Measurements from ENCODE around the gene PRKCZ. TPM values are rescaled to one million over a fixed set of nuclear protein-coding genes. Genes with fewer than 3 reads are reported as not detected.

Gene PRKCZ
- total RNA-seq, 1 experiment from 2014 or later: 36.0 TPM

- ChIA-PET CTCF (no interaction called here), POLR2A (ENCODE audit: unreplicated experiment) (no interaction called here)
- intact Hi-C loops (cut with micrococcal nuclease; ENCODE audit: unreplicated experiment): no loop called here
- H2AFZ ChIP-seq: no peak overlapping the region
- no peaks in the 10 kb centered on the region for H3K79me2 ChIP-seq (ENCODE audit: low read depth)
- no peaks in the 10 kb centered on the region for H3K36me3 ChIP-seq (ENCODE audit: low read depth)
- no peaks in the 10 kb centered on the region for H4K20me1 ChIP-seq (ENCODE audit: insufficient read depth)
- no peaks in the 10 kb centered on the region for H3K4me1 ChIP-seq (replicated peaks; ENCODE audit: insufficient read depth)
- H3K27me3 ChIP-seq (ENCODE audit: insufficient read depth, low read depth): no peaks in the 10 kb centered on the region
- BruUV-seq (replicated peaks): no TSS peak
- H3K4me2 ChIP-seq: no peak overlapping the region
- no peak overlapping the region for H3K4me3 ChIP-seq
- no peaks in the 10 kb centered on the region for H3F3A ChIP-seq (ENCODE audit: insufficient read depth, low read depth)
- no peak for DNase-seq
- TF ChIP-seq EZH2 (IDR thresholded peaks at IDR 0.05; ENCODE audit: low read depth) (no peak), CTCF (conservative IDR thresholded peaks at IDR 0.05) (no peak)
- no peaks in the 10 kb centered on the region for H3K9me3 ChIP-seq (ENCODE audit: insufficient read depth, low read depth)
- no peak overlapping the region for H3K27ac ChIP-seq
- H3K9me2 ChIP-seq (ENCODE audit: insufficient read depth): no peaks in the 10 kb centered on the region
Measured at GRCh38 chr1:2148691-2149090, 98.5 kb downstream of the PRKCZ start.

DNA sequence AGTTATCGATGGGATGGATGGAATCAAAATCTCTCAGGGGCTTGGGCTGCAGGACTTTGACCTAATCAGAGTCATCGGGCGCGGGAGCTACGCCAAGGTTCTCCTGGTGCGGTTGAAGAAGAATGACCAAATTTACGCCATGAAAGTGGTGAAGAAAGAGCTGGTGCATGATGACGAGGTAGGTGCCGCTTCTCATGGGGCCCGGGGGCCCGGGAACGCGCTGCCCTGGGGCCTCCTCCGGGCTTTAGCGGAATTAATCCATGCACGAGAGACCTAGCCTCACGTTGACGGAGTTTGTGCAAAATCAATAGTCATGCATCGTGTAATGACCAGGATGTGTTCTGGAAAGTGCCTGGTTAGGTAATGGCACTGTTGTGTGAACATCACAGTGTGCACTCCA is 100.6 kb downstream of the PRKCZ start:
- no peaks in the 10 kb centered on the region for H3K9me3 ChIP-seq (ENCODE audit: insufficient read depth, low read depth)
- CTCF ChIA-PET: no interaction called here
- H3K9me2 ChIP-seq (ENCODE audit: insufficient read depth): no peaks in the 10 kb centered on the region
- POLR2A ChIA-PET (ENCODE audit: unreplicated experiment): no interaction called here
- no peak overlapping the region for H3K27ac ChIP-seq
- no peaks in the 10 kb centered on the region for H3K79me2 ChIP-seq (ENCODE audit: low read depth)
- H3K4me2 ChIP-seq: no peak overlapping the region
- intact Hi-C loops (cut with micrococcal nuclease; ENCODE audit: unreplicated experiment): no loop called here
- DNase-seq: no peak
- no peaks in the 10 kb centered on the region for H3K27me3 ChIP-seq (ENCODE audit: insufficient read depth, low read depth)
- TF ChIP-seq CTCF (conservative IDR thresholded peaks at IDR 0.05) (no peak), EZH2 (IDR thresholded peaks at IDR 0.05; ENCODE audit: low read depth) (no peak)
- no peak overlapping the region for H3K4me3 ChIP-seq
- no peak overlapping the region for H2AFZ ChIP-seq
- no TSS peak for BruUV-seq (replicated peaks)
- no peaks in the 10 kb centered on the region for H4K20me1 ChIP-seq (ENCODE audit: insufficient read depth)
- no peaks in the 10 kb centered on the region for H3K4me1 ChIP-seq (replicated peaks; ENCODE audit: insufficient read depth)
- H3F3A ChIP-seq (ENCODE audit: insufficient read depth, low read depth): no peaks in the 10 kb centered on the region
- H3K36me3 ChIP-seq (ENCODE audit: low read depth): no peaks in the 10 kb centered on the region

DNA sequence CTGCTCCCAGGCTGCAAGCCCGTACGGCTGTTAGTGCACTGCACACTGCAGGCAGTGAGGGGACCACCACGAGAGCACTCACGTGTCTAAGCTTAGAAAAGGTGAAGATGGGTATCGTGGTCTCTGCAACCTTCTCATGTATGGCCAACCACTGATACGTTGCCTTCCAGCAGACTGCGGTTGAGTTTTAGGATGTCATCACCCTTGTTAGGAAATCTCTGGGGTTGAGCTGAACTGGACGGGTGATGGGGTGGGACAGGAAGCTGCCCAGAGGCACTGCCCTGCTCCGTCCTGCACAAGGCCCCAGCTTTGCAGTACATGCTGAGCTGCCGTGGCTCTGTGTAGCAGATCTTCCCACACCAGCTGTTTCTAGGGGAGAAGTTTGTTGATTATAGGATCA is 101.0 kb downstream of the PRKCZ start:
- intact Hi-C loops (cut with micrococcal nuclease; ENCODE audit: unreplicated experiment): no loop called here
- CTCF ChIA-PET: no interaction called here
- no peak for DNase-seq
- H3K27me3 ChIP-seq (ENCODE audit: insufficient read depth, low read depth): no peaks in the 10 kb centered on the region
- H3K9me2 ChIP-seq (ENCODE audit: insufficient read depth): no peaks in the 10 kb centered on the region
- no peak overlapping the region for H3K4me3 ChIP-seq
- H3K4me2 ChIP-seq: no peak overlapping the region
- H2AFZ ChIP-seq: no peak overlapping the region
- no peak overlapping the region for H3K27ac ChIP-seq
- H3K4me1 ChIP-seq (replicated peaks; ENCODE audit: insufficient read depth): no peaks in the 10 kb centered on the region
- TF ChIP-seq EZH2 (IDR thresholded peaks at IDR 0.05; ENCODE audit: low read depth): no peak
- TF ChIP-seq CTCF (conservative IDR thresholded peaks at IDR 0.05): no peak
- H3K79me2 ChIP-seq (ENCODE audit: low read depth): no peaks in the 10 kb centered on the region
- no peaks in the 10 kb centered on the region for H3K36me3 ChIP-seq (ENCODE audit: low read depth)
- POLR2A ChIA-PET (ENCODE audit: unreplicated experiment): no interaction called here
- no TSS peak for BruUV-seq (replicated peaks)
- no peaks in the 10 kb centered on the region for H4K20me1 ChIP-seq (ENCODE audit: insufficient read depth)
- no peaks in the 10 kb centered on the region for H3K9me3 ChIP-seq (ENCODE audit: insufficient read depth, low read depth)
- H3F3A ChIP-seq (ENCODE audit: insufficient read depth, low read depth): no peaks in the 10 kb centered on the region

Measured in PC-9 (cell line).